Measurements from ENCODE around the gene TCP11L1. TPM values are rescaled to one million over a fixed set of nuclear protein-coding genes. Genes with fewer than 3 reads are reported as not detected.
A peak's percentile ranks its signal among the peaks of the same experiment; 100 is the strongest.

TCP11L1 gene
- total RNA-seq (2014; rRNA removed) (12.9 and 15.2 TPM in 2 replicates), Bru-seq, nascent RNA (percentile 68 among the genes with signal in this experiment), BruChase-seq, experiment 1, labeled RNA remaining after a 6-hour chase (percentile 68 among the genes with signal in this experiment), BruChase-seq, experiment 2, labeled RNA remaining after a 2-hour chase (percentile 62 among the genes with signal in this experiment)
- long read RNA-seq, partial matches to known transcripts, result 2 of 11 reads
- long read RNA-seq, other reads (novel, unspliced or antisense), result 3 of 11 reads

GRCh38 chr11:33039274-33040032, at the start of gene TCP11L1:
TCP11L1 (plus strand) TSS chr11:33039572; CDS start chr11:33043774, 4,202 bp downstream.
- Histone ChIP-seq H2AFZ (ENCODE audit: low read length) (peak within 1 kb of the TSS; percentile 92), H3K9ac (ENCODE audit: low read length) (peak within 1 kb of the TSS; percentile 87), H3K4me3 (ENCODE audit: low read length) (peak within 1 kb of the TSS; percentile 95), H3K4me2 (ENCODE audit: low read length) (peak within 1 kb of the TSS; percentile 89), H3K27me3 (ENCODE audit: low read length) (no peaks in the 10 kb centered on the region), H3F3A (ENCODE audit: low read length, unreplicated experiment) (peaks cover 5% of the 10 kb centered on the region), H4K20me1 (ENCODE audit: low read length) (no peaks in the 10 kb centered on the region), H3K27ac (ENCODE audit: low read length) (peak within 1 kb of the TSS; percentile 88), H3K79me2 (ENCODE audit: low read length) (peaks cover 24% of the 10 kb centered on the region), H3K4me1 (ENCODE audit: insufficient read depth, low read length) (peaks cover 38% of the 10 kb centered on the region), H3K36me3 (ENCODE audit: low read depth, low read length) (no peaks in the 10 kb centered on the region), H3K9me3 (ENCODE audit: low read length) (no peaks in the 10 kb centered on the region), H3K9me2 (replicated peaks; ENCODE audit: low read length) (no peaks in the 10 kb centered on the region)
- ATAC-seq (peak; percentile 73), DNase-seq (peak; percentile 89)
- intact Hi-C loops (cut with micrococcal nuclease), result no loop called here
- TF ChIP-seq CTCF (conservative IDR thresholded peaks at IDR 0.05; ENCODE audit: low read depth, low read length) (no peak), EZH2 (IDR thresholded peaks at IDR 0.05; ENCODE audit: low read length, unreplicated experiment) (no peak), EZH2phosphoT487 (IDR thresholded peaks at IDR 0.05; ENCODE audit: borderline replicate concordance, low read length) (no peak)
- ChIA-PET CTCF (interaction anchor here (0.5 to 1.0 kb wide), 2 partner anchors 26 to 65 kb away, joined by 3 to 4 read pairs; no protein-coding TSS in a partner anchor), POLR2A (ENCODE audit: unreplicated experiment) (interaction anchor here (0.5 to 0.8 kb wide), 2 partner anchors 16 to 210 kb away, joined by 3 to 4 read pairs; partner anchors contain the start of gene PRRG4)
- BruUV-seq (replicated peaks), result no TSS peak

- no peaks in the 10 kb centered on the region for H3K79me2 ChIP-seq (ENCODE audit: low read length)
- DNase-seq (no peak), ATAC-seq (no peak)
- H3K27me3 ChIP-seq (ENCODE audit: low read length), result no peaks in the 10 kb centered on the region
- H4K20me1 ChIP-seq (ENCODE audit: low read length), result no peaks in the 10 kb centered on the region
- no peak overlapping the region for H3K9ac ChIP-seq (ENCODE audit: low read length)
- H2AFZ ChIP-seq (ENCODE audit: low read length), result no peak overlapping the region
- CTCF ChIA-PET, result no interaction called here
- H3K4me2 ChIP-seq (ENCODE audit: low read length), result no peak overlapping the region
- no peak overlapping the region for H3K27ac ChIP-seq (ENCODE audit: low read length)
- no peaks in the 10 kb centered on the region for H3K36me3 ChIP-seq (ENCODE audit: low read depth, low read length)
- no peaks in the 10 kb centered on the region for H3F3A ChIP-seq (ENCODE audit: low read length, unreplicated experiment)
- H3K4me3 ChIP-seq (ENCODE audit: low read length), result no peak overlapping the region
- no TSS peak for BruUV-seq (replicated peaks)
- TF ChIP-seq EZH2 (IDR thresholded peaks at IDR 0.05; ENCODE audit: low read length, unreplicated experiment), result no peak
- TF ChIP-seq EZH2phosphoT487 (IDR thresholded peaks at IDR 0.05; ENCODE audit: borderline replicate concordance, low read length), result no peak
- no peak for TF ChIP-seq CTCF (conservative IDR thresholded peaks at IDR 0.05; ENCODE audit: low read depth, low read length)
- POLR2A ChIA-PET (ENCODE audit: unreplicated experiment), result no interaction called here
- no peaks in the 10 kb centered on the region for H3K4me1 ChIP-seq (ENCODE audit: insufficient read depth, low read length)
- intact Hi-C loops (cut with micrococcal nuclease), result no loop called here
- H3K9me3 ChIP-seq (ENCODE audit: low read length), result no peaks in the 10 kb centered on the region
- no peaks in the 10 kb centered on the region for H3K9me2 ChIP-seq (replicated peaks; ENCODE audit: low read length)
Observed at GRCh38 chr11:32990481-32990880, 48.9 kb upstream of the TCP11L1 start.

Data from PC-3 (cell line).